Measurements from ENCODE around the gene CDRT15.
"Not testable (repeated sequence)": the region's sequence is repeated elsewhere in the genome, so short reads cannot be mapped to it uniquely, and the experiment has no call there.

Gene CDRT15

GRCh38 chr17:14206891-14207290, 29.8 kb downstream of the CDRT15 start:
- no peak for ATAC-seq
- no peak for DNase-seq

- DNase-seq (peak; percentile 58), ATAC-seq (peak; percentile 44)
These were observed 30.6 kb downstream of the CDRT15 start for GRCh38 chr17:14205992-14206461.

DNA sequence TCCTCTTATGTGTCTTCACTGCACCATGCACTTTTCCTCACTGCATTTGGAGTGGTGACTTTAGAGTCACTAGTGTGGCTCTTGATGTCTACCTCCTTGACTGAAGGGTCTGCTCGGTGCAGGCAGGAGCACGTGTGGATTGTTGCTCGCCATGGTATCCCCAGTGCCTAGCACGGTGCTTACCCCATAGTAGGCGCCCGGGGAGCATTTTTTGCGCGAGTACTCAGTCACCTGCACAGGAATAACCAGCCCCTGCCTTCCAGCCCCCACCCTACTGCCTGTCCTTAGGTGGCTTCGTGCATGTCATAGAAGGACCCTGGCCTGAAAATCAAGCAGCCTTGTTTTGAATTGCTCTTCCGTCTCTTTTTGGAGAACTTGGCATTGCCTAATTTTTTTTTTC, 31.3 kb downstream of the CDRT15 start:
- DNase-seq = no peak

GRCh38 chr17:14204546-14204945, 32.1 kb downstream of the CDRT15 start:
- no peak for ATAC-seq
- DNase-seq = no peak

More for the DNA sequence above, 31.3 kb downstream of the CDRT15 start:
- ATAC-seq = no peak

GRCh38 chr17:14204084-14204483, 32.6 kb downstream of the CDRT15 start:
- no peak for DNase-seq
- ATAC-seq = no peak

DNA sequence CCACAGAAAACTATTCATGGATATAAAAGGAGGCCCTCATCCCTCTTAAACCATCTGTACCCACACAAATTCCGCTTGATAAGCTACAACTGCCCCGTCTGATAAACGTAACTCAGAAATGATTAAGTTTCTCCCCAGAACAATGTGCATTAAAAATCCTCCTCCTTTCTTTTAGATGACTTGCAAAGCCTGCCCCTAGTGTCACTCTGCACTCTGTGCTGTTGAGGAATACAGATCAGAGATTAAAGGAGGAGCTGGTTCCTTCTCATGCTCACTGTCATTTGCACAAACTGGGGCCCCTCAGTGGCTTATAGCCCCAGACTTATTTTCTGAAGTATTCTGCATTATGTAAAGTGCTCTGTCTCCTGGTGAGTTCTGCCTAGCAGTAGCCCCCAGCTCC, 33.3 kb downstream of the CDRT15 start:
- ATAC-seq (peak; percentile 63), DNase-seq (no peak)

DNA sequence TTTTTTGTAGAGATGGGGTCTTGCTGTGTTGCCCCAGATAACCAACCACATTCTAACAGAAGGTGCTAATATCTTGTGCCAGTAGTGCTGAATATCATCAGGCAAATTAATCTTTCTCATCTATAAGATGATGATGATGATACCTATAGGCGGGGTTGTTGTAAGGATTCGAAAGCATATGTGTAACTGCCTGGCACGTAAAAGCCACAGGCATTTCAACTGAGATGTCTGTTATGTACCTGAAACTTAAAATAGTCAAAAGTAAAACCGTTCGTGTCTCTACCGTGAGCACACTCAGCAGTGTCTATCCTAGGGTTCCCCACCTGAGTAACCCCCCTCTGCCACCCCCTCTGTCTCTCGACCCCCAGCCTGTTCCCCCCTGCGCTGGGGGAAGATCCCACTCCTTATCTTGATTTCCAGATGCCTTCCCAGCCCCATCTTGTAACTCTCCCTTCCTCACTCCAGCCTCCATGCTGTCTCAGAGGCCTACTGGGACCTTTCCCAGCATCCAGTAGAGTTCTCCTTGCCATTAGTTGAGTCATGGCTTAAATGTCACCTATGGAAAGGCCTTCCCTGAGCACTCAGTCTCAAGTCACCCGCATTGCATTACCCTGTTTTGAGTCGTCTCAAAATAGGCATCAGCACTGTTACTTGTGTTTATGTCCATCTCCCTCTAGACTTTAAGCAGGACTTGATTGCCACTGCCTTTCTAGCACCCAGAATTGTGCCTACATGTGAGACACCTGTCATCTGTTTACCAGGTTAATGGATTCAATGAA, 34.1 kb downstream of the CDRT15 start:
- no peak for DNase-seq
- ATAC-seq = no peak

- ATAC-seq (no peak), DNase-seq (no peak)
These were observed 34.7 kb downstream of the CDRT15 start for GRCh38 chr17:14201988-14202380.

- ATAC-seq = peak; percentile 20
These were observed 35.4 kb downstream of the CDRT15 start for GRCh38 chr17:14201021-14201987.

GRCh38 chr17:14200354-14200753, 36.3 kb downstream of the CDRT15 start:
- DNase-seq (no peak), ATAC-seq (no peak)

More at GRCh38 chr17:14201021-14201987, 35.4 kb downstream of the CDRT15 start:
- DNase-seq = peak; percentile 32

DNA sequence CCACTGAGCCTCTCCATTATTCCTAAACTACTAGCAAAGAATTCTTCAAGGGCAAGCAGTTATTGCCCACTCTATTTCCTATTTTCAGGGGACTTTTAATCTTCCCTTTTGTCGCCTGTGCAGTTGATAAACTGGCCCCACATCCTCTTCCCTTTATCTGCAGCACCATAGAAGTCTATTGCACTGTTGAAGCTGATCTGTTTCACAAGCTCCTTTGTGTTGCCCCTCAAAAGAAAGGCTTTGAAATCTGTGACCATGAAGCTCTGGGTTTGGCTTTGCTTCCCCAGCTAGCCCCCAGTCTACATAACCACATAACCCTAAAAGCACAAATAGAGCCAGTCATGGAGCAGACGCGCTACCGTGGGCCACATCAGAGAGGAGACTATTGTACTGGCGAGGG, 37.1 kb downstream of the CDRT15 start:
- DNase-seq (no peak), ATAC-seq (no peak)

DNA sequence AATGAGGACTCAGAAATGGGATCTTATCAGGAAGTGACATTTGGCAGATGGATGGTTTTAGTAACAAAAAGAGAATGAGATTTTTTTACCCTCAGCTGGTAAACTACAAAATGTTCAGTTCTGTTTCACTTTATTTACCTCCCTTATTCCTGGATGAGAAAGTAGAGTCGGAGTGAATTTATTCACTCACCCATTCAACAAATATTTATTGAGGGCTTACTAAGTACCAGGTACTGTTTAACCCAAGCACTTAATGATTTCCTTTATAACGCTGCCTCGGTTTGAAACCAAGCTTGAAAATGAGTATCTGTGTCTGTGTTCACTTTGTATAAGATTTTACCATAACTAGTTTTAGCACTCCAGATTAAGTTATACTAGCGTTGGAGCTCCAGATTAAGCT, 38.1 kb downstream of the CDRT15 start:
- DNase-seq = no peak
- ATAC-seq = no peak

DNA sequence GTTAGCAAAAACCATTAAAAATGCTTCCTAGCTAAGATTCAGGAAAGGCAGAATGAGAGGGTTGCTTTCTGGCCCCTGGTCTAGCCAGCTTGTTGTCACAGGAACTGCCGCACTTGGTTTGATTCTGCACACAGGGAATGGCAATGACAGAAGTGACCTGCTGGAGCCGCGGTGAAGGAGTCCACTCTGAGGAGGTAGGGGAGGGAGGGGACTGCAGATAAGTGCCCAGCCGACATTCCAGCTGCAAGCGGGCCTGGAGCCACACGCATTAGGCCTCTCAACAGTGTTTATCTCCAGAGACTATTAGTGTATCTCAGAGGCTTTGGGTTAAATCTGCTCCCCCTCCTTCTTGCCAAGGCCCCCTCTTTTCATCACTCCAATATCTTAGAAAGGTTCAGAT, 38.6 kb downstream of the CDRT15 start:
- DNase-seq (no peak), ATAC-seq (no peak)

DNA sequence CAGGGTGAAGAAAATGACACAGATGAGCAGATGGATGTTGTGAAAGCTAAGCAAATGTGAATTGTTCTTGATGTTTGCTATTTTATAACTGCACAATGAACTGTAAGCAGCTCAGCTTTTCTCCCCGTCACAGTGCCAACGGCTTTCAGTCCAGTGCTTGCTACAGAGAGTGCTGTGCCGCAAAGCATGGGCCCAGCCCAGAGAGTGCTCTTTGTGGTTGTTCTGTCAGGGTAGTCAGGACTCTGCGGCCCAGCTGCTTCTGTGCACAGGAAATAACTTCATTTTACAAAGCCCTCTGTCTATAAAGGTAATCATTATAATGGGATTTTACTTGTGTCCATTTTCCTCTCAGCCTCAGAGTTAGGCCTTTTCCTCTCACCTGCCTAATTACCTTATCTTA, 39.1 kb downstream of the CDRT15 start:
- DNase-seq (peak; percentile 73), ATAC-seq (peak; percentile 72)

GRCh38 chr17:14197057-14197456, 39.6 kb downstream of the CDRT15 start:
- ATAC-seq = no peak
- DNase-seq = no peak

DNA sequence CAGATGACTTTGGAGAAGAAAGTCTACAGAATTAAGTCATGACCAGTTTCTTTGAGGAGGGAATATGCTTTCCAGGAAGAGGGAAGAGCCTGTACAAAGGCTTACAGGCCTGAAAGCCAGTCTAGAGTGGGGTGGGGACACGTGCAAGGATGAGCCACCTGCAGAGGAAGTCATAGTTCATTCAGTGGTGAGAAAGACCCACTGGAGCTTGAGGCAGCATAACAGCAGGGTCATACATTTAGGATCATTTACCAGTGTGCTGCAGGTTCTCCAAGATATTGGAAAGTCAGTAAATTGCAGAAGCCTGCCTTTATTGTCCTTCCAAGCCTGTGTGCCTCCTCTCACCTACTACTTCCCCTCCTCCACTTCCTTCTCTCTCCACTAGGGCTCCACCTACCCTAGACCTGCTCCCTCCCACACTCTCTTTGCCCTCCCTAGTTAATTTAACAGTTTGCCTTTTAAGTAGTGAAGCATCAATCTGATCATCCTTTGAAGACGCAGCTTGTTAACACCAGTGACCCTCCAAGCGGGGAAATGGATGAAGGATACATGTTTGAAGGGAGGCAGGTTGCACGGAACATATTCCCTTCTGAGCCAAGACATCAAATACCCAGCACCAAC, 40.2 kb downstream of the CDRT15 start:
- DNase-seq = no peak
- no peak for ATAC-seq

- peak; percentile 31 for DNase-seq
- peak; percentile 40 for ATAC-seq
These were observed 43.9 kb downstream of the CDRT15 start for GRCh38 chr17:14192636-14193344.

GRCh38 chr17:14192039-14192438, 44.6 kb downstream of the CDRT15 start:
- ATAC-seq, DNase-seq: not testable (repeated sequence)

DNA sequence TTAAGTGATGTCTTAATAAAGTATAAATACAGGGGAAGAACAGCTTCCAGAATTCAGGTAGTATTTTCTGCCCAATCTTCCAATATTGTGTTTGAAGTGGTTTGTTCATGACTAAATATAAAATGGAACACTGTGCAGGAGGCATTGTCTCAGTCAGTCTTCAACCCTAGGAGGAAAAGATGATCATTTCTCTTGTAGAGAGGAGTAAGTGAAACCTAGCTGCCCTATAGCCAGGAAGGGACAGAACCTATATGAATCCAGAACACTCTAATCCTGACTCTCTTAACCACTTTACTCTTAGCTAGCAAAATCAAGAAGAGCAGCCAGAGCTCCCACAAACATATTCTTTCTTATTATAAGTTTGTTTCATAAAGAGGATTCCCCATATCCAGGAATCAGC, 45.2 kb downstream of the CDRT15 start:
- ATAC-seq = peak; percentile 37
- not testable (repeated sequence) for DNase-seq

GRCh38 chr17:14190774-14191173, 45.9 kb downstream of the CDRT15 start:
- DNase-seq, ATAC-seq: not testable (repeated sequence)

GRCh38 chr17:14186443-14186842, 50.2 kb downstream of the CDRT15 start:
- ATAC-seq, DNase-seq: not testable (repeated sequence)
